GM12864 (cell line): ENCODE measurements around the gene ZNF827.

Source experiments
- DNase-seq: peaks from one replicate; pipeline ENCODE4 v3.0.0-alpha.2; 2011; ENCODE audit warnings: low read depth
- H3K4me3 ChIP-seq: 2 replicates; pipeline ENCODE4 v1.5.1; 2011; ENCODE audit warnings: mild to moderate bottlenecking, low read depth, low read length, control low read depth
- CTCF ChIP-seq: IDR thresholded peaks from 2 replicates; pipeline ENCODE4 v1.5.1; 2011; ENCODE audit warnings: low read depth, mild to moderate bottlenecking, moderate library complexity, low read length, control low read depth, inconsistent platforms; ENCODE audit errors: missing control alignments

The ZNF827 gene

GRCh38 chr4:145881576-145881975 is 57.0 kb downstream of the ZNF827 start:
- no peak overlapping the region for H3K4me3 ChIP-seq
- DNase-seq = no peak
- TF ChIP-seq CTCF = no peak

GRCh38 chr4:145880355-145880960 is 58.2 kb downstream of the ZNF827 start:
- DNase-seq = no peak
- no peak overlapping the region for H3K4me3 ChIP-seq
- TF ChIP-seq CTCF = no peak

- DNase-seq = no peak
- H3K4me3 ChIP-seq = no peak overlapping the region
- no peak for TF ChIP-seq CTCF
These were observed 59.0 kb downstream of the ZNF827 start for GRCh38 chr4:145879598-145879997.

GRCh38 chr4:145878501-145879435 is 59.9 kb downstream of the ZNF827 start:
- H3K4me3 ChIP-seq = no peak overlapping the region
- no peak for TF ChIP-seq CTCF
- no peak for DNase-seq

- no peak for DNase-seq
- no peak overlapping the region for H3K4me3 ChIP-seq
- TF ChIP-seq CTCF = no peak
These were observed 62.0 kb downstream of the ZNF827 start for GRCh38 chr4:145876531-145877180.

GRCh38 chr4:145873901-145874300 is 64.7 kb downstream of the ZNF827 start:
- H3K4me3 ChIP-seq = no peak overlapping the region
- no peak for DNase-seq
- no peak for TF ChIP-seq CTCF
